GM18951 (cell line): Measurements from ENCODE around the gene RBM46.

ENCODE experiments used
- POLR2A ChIP-seq: IDR thresholded peaks from 4 replicates; pipeline ENCODE4 v1.6.1; 2011; ENCODE audit warnings: mild to moderate bottlenecking; ENCODE audit not compliant: insufficient read length, insufficient read depth; ENCODE audit errors: extremely low read depth
- in situ Hi-C: fragments of 300-500 bp; cut with MboI; formaldehyde crosslinking; loops from one replicate; pipeline ENCODE4 v1.12.0; 2022; ENCODE audit warnings: low sequenced_read_pairs, mixed read lengths, inconsistent platforms; ENCODE audit not compliant: unreplicated experiment

RBM46 gene

DNA sequence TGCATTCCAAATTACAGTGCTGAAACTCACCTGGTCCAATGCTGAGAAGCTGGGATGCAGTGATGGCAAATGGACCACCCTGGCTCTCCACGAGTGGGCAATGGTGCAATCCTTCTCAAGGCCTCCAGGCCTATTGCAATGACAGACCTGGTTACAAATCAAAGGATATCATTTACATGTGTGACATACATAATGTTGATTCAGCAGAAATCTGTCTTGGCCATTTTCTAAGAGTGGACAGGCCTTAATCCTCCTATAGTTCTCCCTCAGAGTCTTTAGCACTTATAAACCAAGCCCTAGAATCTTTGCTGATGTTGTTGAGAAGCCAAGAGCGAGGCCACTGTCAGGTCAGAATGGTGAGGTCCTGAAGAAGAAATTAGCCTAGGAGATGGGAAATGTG lies 20.2 kb upstream of the RBM46 start:
- TF ChIP-seq POLR2A = no peak
- in situ Hi-C loops = no loop called here

DNA sequence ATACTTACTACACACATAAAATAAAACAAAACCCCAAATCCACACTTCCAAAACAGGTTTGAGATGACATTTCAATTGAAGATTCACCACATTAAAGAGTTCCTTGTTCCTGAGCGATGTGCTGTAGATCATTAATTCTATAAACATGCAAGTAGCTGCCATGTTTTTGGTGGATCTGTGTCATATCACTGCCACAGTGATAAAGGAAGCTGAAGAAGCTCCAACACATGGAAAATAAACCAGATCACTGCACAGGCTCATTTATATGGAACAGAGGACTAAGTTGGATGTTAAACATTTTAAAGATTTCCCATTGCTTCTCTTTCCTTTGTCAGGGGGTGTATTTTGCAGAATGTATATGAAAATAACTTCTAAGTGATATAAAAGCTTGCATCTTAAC lies 2.8 kb upstream of the RBM46 start:
- in situ Hi-C loops = no loop called here

DNA sequence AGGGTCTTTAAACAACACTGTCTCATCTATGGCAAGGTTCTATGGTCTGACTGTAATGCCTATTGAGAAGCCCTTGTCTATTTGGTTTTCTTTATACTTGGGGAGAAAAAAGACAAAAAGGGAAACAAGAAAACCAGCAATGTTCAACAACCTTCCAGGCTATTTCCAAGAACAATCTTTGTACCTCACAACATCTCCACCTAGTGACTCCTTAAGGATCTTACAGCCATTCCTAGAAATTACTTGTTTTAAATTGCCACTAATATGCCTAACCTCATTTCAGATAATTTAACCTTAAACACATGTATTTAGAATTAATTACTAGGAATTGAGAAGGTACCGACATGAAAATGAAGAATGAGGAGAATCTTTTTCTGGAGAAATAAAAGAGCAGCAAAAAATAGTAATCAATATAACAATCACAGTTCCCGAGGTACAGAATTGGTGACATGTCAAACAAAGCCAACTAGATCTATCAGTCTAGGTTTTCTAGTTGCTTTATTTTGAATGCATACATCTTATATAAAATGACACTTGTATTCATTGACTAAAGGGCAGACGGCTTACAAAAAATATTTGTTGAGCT lies 1.6 kb upstream of the RBM46 start:
- TF ChIP-seq POLR2A = no peak
- in situ Hi-C loops = no loop called here

More for the DNA sequence above, 2.8 kb upstream of the RBM46 start:
- no peak for TF ChIP-seq POLR2A

DNA sequence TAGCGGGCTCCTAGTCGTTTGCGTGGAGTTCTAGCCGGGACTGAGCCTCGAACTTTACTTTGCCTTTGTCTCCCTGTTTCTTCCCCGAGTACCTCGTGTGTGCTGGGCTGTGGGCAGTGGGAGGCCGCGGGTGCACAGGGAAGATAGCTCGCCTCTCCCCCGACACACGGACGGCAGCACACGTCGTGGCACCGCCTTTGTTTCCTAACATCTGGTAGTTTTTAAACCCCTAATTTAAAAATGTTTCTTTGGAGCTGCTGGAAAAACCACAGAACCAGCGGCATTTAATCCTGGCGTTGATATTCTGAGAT lies 866 bp downstream of the RBM46 start:
- in situ Hi-C loops = no loop called here
- TF ChIP-seq POLR2A = no peak

DNA sequence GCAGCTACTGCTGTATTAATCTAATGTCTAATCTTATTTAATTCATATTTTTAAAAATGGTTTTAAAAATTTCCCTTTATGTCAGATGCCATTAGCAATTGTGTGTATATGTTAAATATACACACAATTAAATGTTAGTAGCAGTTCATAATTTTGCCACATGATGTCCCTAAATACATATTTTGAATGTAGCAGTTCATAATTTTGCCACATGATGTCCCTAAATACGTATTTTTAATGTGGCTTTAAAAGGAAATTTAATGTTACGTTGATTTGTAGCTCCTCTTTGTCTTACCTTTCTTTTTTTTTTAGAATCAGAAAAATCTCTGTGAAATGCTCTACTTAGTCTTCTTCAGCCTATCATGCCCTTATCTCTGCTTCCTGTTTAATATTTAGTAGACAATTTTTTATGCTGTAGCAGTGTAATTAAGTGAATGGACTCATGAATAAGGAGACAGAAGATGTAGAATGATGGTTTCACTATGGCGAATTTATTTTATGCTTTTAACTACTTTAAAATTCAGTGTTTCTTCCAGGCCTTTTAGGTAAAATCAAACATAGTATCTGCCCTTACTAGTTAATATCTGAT lies 26.1 kb downstream of the RBM46 start:
- in situ Hi-C loops = loop anchor here (25.0 kb wide), 1 partner anchor 555 kb away; no protein-coding TSS in a partner anchor

DNA sequence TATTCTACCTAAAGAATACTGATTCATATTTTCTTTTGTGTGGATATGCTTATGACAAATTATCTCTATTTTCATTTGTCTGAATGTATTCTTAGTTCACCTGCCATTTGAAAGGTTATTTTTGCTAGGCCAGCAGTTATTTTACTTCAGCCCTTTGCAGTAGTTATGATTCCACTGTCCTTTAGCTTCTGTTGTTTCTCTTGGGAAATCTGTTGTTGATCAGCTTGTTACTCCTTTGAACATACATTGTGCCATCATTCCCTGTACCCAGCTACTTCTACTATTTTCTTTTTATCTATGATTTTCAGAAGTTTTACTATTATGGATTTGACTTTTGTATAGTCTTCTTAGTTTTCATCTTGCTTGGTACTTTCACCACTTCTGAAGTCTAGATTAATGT lies 37.2 kb downstream of the RBM46 start:
- in situ Hi-C loops = loop anchor here (25.0 kb wide), 1 partner anchor 544 kb away; no protein-coding TSS in a partner anchor
- TF ChIP-seq POLR2A = no peak

More for the DNA sequence above, 26.1 kb downstream of the RBM46 start:
- TF ChIP-seq POLR2A = no peak

DNA sequence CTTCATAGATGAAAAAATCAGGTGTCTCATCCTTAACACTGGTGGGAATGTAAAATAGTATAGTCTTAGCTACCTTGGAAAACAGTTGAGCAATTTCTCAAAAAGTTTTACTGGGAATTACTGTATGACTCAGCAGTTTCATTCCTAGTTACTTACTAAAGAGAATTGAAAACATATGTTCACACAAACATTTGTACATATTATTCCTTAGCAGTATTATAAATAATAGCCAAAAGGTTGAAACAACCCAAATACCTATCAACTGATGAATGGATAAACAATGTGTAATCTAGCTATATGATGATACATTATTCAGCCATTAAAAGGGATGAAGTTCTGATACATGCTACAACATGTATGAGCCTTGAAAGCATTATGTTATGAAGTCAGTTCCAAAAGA lies 41.7 kb downstream of the RBM46 start:
- in situ Hi-C loops = loop anchor here (25.0 kb wide), 1 partner anchor 540 kb away; no protein-coding TSS in a partner anchor
- no peak for TF ChIP-seq POLR2A

DNA sequence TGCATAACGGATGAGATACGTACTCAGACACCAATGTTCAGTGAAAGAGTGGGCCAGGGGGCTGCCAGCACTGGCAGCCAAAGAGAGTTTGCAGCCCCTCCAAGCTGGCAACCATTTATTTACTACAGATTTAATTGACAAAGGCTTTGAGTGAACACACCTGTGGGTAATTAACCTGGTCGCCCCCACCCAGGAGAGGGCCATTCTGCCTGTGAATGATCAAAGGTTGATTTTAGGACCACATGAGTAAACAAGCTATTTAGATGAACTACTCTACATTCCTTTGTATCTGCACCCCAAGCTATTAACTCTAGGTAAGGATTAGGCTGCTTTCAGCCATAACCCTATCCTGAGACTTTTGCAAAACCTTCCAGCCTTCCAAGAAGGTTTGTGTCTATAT lies 55.0 kb downstream of the RBM46 start:
- no peak for TF ChIP-seq POLR2A
- in situ Hi-C loops = no loop called here

DNA sequence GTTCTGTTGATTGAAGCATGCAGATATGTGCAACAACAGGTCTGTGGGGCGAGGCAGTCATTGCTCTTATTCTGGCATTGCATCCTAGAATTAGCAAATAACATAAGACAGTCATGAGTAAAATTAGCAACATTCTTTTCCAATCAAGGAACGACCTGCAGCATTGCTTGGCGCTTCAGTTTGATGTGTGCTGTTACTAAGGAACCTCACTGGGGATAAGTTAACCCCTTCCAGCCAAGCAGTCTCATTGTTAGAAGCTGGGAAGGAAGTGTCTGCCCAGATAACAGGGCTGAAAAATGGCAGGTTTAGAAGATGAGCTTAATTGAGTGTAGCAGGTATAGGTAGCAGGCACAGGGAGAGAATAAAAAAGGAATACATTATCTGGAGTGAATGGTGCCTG lies 55.4 kb downstream of the RBM46 start:
- no peak for TF ChIP-seq POLR2A
- in situ Hi-C loops = no loop called here

DNA sequence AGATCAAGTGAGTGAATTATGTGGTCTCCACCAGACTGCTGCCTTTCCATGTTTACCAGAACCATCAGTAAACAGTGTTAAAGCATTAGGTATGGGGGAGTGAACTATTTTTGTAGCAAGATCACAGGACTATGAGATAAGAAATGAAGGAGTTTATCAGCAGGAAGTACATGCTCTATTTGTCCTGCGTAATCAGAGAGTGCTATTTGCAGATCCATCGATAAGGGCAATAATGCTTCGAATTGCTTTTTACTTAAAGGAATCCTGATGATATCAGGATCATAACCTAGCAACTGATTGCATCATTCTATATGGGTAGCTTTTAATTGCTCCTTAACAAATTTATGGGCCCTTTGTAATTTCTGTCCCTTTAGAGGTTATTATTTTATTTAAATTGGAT lies 57.1 kb downstream of the RBM46 start:
- in situ Hi-C loops = no loop called here
- TF ChIP-seq POLR2A = no peak

DNA sequence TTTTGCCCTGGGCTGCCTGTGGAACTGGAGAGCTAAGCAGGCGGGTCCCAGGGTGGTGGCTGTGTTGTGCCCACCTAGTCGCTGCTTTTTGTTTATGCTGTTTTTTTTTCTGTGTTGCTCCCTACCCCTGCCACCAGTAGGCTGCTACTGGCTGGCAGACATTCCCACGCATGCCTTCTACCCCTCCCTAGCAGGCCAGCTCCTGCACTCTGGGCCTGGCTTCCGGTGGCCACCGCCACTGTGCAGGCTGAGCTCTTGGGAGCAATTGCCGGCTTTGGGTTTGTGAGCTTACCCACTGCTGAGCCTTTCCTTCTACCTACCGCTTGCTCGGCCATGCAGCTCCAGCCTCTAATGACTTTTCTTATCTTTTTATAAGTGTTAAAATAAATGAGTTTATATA lies 57.6 kb downstream of the RBM46 start:
- no peak for TF ChIP-seq POLR2A
- in situ Hi-C loops = no loop called here

DNA sequence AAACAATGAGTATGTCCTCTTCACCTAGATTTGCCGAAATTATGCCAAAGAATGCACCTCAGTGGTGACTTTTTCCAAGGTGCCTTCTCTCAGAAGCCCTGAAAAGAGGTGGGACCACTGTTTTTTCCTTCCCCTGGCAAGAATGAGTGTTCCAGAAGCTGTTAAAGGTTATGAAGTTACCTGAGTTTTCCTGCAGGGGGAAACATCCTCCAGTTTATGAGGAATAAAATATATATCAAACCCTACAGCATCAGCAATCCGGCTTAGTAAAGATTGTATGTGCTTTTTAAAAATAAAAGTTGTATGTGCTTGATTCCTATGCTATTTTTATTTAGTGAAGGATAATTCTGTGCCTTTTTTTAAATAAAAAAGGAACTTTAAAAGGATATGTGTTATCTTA lies 73.3 kb downstream of the RBM46 start:
- in situ Hi-C loops = no loop called here
- TF ChIP-seq POLR2A = no peak

DNA sequence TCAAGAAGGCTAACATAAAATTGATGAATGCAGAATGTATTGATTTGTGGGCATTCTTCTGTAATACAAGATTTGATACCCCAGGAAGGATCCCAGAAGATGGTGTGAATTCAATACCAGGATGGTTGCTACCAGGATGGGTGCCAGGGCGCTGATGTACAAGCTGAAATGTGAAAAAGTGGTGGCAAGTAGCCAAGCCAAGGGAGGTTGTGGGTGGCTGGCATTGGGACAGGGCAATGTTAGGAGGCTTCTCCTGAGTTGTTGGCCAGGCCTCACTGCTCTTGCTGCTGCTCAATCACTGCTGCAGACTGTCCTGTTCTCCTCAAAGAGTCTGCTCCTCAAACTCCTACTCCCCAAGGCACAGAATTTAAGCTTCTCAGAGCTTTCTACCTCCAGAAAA lies 77.1 kb downstream of the RBM46 start:
- no peak for TF ChIP-seq POLR2A
- in situ Hi-C loops = no loop called here

DNA sequence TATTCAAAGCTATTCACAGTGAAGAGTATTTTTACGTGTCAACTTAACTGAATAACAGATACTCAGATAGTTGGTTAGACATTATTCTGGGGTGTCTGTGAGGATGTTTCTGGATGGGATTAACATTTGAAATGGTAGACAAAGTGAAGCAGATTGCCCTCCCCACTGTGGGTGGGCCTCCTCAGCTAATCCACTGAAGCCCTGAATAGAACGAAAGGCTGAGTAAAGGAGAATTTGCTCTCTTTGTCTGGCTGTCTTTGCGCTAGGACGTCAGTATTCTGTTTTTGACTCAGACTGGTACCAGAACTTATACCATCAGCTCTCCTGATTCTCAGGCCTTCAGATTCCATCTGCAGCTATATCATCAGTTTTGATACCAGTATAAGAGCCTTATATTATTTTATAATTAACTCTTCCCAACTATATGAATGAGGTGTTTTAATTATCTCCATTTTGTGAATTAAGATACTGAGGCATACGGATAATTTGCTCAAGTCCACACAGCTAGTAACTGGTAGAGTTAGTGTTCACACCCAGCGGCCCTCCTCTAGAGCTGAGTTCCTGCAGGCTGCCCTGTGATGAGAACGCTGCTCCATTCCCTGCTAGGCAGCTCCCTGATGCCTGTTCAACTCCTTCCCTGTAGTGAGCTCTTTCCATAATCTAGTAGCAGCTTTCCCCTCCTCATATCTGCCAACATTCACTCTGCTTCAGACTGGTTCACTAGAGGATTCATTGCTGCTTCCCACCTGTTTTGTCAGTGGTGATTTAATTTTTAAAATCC lies 87.5 kb downstream of the RBM46 start:
- in situ Hi-C loops = no loop called here
- TF ChIP-seq POLR2A = no peak
